ENCODE data around the gene HIVEP1.

GRCh38 chr6:12083302-12083701, 71.2 kb downstream of the HIVEP1 start:
- TF ChIP-seq POLR2A (IDR thresholded peaks at IDR 0.05; ENCODE audit: low read depth, low read length) (no peak), POLR2AphosphoS5 (IDR thresholded peaks at IDR 0.05; ENCODE audit: low read depth, low read length) (no peak), TAF1 (IDR thresholded peaks at IDR 0.05; ENCODE audit: low read depth, low read length) (no peak)

Data from GM12891 (cell line).